Panc1 (cell line): ENCODE data around the gene MPO. TPM values are rescaled to one million over a fixed set of nuclear protein-coding genes. Genes with fewer than 3 reads are reported as not detected.

Source experiments
- ATAC-seq: fragments of 200-7000 bp; cut with Tn5 transposase; 2 replicates; pipeline ENCODE4 v1.9.1; 2020; ENCODE audit warnings: mild to moderate bottlenecking, moderate library complexity
- BruUV-seq: library from RNA; stranded (reverse); fragments of 400-500 nt; replicated peaks from 2 replicates; lab custom pipeline; 2021; lab: Mats Ljungman, UMichigan
- CTCF ChIA-PET: fragments of 300-600 bp; sonication (Branson Sonifier 250); formaldehyde crosslinking; loops from one replicate; lab custom pipeline; 2022; ENCODE audit warnings: antibody characterized with exemption; lab: Charles Lee
- POLR2A ChIA-PET: fragments of 300-600 bp; sonication (Branson Sonifier 250); formaldehyde crosslinking; loops from one replicate; lab custom pipeline; 2022; ENCODE audit warnings: antibody characterized with exemption; lab: Charles Lee
- DNase-seq: peaks from one replicate; pipeline ENCODE4 v3.0.0-alpha.2; 2010; ENCODE audit warnings: low read depth, low spot score
- H3K27ac ChIP-seq: 2 replicates; pipeline ENCODE4 v1.5.1; 2011; ENCODE audit warnings: mild to moderate bottlenecking, low read length, inconsistent platforms
- H3K27me3 ChIP-seq: fragments of 200-500 bp; sonication (Bioruptor generic); 2 replicates; pipeline ENCODE4 v1.6.0; 2014; ENCODE audit warnings: low read length, inconsistent platforms; ENCODE audit not compliant: control insufficient read depth, insufficient read depth
- H3K36me3 ChIP-seq: fragments of 200-500 bp; sonication (Bioruptor generic); 2 replicates; pipeline ENCODE4 v1.5.1; 2014; ENCODE audit warnings: inconsistent platforms, mild to moderate bottlenecking, low read length, moderate library complexity; ENCODE audit not compliant: control insufficient read depth, insufficient read depth
- H3K4me1 ChIP-seq: 2 replicates; pipeline ENCODE4 v1.5.1; 2011; ENCODE audit warnings: inconsistent platforms, mild to moderate bottlenecking, low read length, moderate library complexity; ENCODE audit not compliant: control insufficient read depth, insufficient read depth
- H3K4me3 ChIP-seq, 2 experiments: 2 replicates each; pipeline ENCODE4 v1.5.1; 2011 to 2012; ENCODE audit warnings: low read depth in 2 of 2, low read length in 2 of 2, mild to moderate bottlenecking in 2 of 2, inconsistent platforms in 1 of 2, moderate library complexity in 1 of 2
- H3K9me3 ChIP-seq: fragments of 200-500 bp; sonication (Bioruptor generic); 2 replicates; pipeline ENCODE4 v1.5.1; 2014; ENCODE audit warnings: low read depth, mild to moderate bottlenecking, inconsistent platforms, low read length, moderate library complexity; ENCODE audit not compliant: control insufficient read depth, insufficient read depth
- POLR2AphosphoS5 ChIP-seq: IDR thresholded peaks from 2 replicates; pipeline ENCODE4 v1.6.1; 2012; ENCODE audit warnings: mild to moderate bottlenecking, low read depth, low read length, moderate library complexity
- SIN3A ChIP-seq: IDR thresholded peaks from 2 replicates; pipeline ENCODE4 v1.6.1; 2012; ENCODE audit warnings: low read depth, mild to moderate bottlenecking, low read length, moderate library complexity, borderline replicate concordance; ENCODE audit not compliant: insufficient read depth
- TCF7L2 ChIP-seq: IDR thresholded peaks from 2 replicates; pipeline ENCODE4 v1.6.1; 2011; ENCODE audit warnings: mild to moderate bottlenecking, low read depth, low read length, inconsistent platforms
- in situ Hi-C: cut with HindIII; loops from 2 replicates; pipeline ENCODE4 v1.10.0; 2016; ENCODE audit warnings: low sequenced_read_pairs, low pct_unique_long_range_greater_than_20kb
- intact Hi-C: fragments of 100-400 bp; cut with micrococcal nuclease; formaldehyde crosslinking; loops from one replicate; pipeline ENCODE4 v1.10.0; 2022; ENCODE audit not compliant: unreplicated experiment
- total RNA-seq: library from RNA; stranded (reverse); gene quantifications from one replicate; pipeline ENCODE4 v1.2.1, GENCODE V29; 2021; ENCODE audit not compliant: unreplicated experiment
- TF ChIP-seq, protein P1 (sequence below), 2 experiments: IDR thresholded peaks; 2 replicates each; pipeline ENCODE4 v1.6.1; 2011 to 2012; ENCODE audit warnings: low read depth in 2 of 2, control low read depth in 1 of 2, low read length in 1 of 2, mild to moderate bottlenecking in 1 of 2, moderate library complexity in 1 of 2; ENCODE audit not compliant: insufficient read depth in 1 of 2
- TF ChIP-seq, protein P2 (sequence below): fragments of 450-650 bp; IDR thresholded peaks from 2 replicates; pipeline ENCODE4 v1.5.1; 2017; ENCODE audit warnings: mild to moderate bottlenecking

Gene MPO
- total RNA-seq, 1 experiment from 2014 or later = not detected

DNA sequence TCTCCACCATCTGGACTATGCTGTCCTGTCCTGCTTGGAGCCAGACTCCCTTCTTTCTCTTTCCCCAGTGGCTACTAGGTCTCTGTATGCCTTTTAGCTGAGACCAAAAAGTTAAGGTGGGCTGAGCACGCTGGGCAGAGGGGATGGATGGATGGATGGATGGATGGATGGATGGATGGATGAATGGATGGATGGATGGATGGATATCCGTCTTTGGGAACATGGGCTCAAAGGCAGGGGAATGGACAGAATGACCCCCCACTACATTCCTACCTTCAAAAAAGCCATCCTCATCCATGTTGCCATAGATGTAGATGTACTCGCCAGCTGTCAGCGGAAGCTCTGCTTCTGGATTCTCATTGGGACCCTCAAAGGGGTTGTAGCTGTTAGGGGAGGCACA lies 35.0 kb upstream of the MPO start:
- intact Hi-C loops = no loop called here
- ChIA-PET POLR2A (interaction anchor here (0.6 kb wide), 1 partner anchor 233 kb away, joined by 3 read pairs; no protein-coding TSS in a partner anchor), CTCF (interaction anchor here (0.9 kb wide), 1 partner anchor 131 kb away, joined by 3 read pairs; no protein-coding TSS in a partner anchor)
- H3K9me3 ChIP-seq = no peaks in the 10 kb centered on the region
- H3K27ac ChIP-seq = no peak overlapping the region
- TF ChIP-seq, protein P1, sequence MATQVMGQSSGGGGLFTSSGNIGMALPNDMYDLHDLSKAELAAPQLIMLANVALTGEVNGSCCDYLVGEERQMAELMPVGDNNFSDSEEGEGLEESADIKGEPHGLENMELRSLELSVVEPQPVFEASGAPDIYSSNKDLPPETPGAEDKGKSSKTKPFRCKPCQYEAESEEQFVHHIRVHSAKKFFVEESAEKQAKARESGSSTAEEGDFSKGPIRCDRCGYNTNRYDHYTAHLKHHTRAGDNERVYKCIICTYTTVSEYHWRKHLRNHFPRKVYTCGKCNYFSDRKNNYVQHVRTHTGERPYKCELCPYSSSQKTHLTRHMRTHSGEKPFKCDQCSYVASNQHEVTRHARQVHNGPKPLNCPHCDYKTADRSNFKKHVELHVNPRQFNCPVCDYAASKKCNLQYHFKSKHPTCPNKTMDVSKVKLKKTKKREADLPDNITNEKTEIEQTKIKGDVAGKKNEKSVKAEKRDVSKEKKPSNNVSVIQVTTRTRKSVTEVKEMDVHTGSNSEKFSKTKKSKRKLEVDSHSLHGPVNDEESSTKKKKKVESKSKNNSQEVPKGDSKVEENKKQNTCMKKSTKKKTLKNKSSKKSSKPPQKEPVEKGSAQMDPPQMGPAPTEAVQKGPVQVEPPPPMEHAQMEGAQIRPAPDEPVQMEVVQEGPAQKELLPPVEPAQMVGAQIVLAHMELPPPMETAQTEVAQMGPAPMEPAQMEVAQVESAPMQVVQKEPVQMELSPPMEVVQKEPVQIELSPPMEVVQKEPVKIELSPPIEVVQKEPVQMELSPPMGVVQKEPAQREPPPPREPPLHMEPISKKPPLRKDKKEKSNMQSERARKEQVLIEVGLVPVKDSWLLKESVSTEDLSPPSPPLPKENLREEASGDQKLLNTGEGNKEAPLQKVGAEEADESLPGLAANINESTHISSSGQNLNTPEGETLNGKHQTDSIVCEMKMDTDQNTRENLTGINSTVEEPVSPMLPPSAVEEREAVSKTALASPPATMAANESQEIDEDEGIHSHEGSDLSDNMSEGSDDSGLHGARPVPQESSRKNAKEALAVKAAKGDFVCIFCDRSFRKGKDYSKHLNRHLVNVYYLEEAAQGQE (IDR thresholded peaks at IDR 0.05; ENCODE audit: insufficient read depth in 1 of 2, low read depth in 2 of 2, low read length in 1 of 2) = no peak
- no peak overlapping the region for H3K4me3 ChIP-seq
- H3K36me3 ChIP-seq = no peaks in the 10 kb centered on the region
- no peak for DNase-seq
- no peaks in the 10 kb centered on the region for H3K4me1 ChIP-seq
- no peak for ATAC-seq
- in situ Hi-C loops = no loop called here
- BruUV-seq = no TSS peak
- H3K27me3 ChIP-seq = no peaks in the 10 kb centered on the region

DNA sequence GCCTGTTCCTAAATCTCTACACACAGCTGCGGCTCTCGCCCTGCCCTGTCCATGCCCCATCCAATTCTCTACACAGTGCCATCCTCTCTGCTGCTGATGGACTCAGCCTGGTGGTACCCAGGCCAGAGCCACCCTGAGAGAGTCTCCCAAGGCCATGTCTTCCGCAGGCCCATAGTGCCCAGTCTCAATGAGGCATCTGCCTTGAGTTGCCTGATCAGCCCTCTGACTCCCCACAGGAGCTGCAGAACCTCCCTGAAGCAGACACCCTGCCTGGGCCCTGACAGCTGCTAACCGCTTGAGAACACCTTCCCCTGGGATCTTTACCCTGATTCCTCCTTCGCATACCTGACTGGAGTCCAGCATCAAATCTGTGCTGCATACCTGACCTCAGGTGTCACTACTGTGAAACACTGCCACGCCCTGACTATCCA lies 34.6 kb upstream of the MPO start:
- no TSS peak for BruUV-seq
- ATAC-seq (no peak), DNase-seq (no peak)
- H3K36me3 ChIP-seq = no peaks in the 10 kb centered on the region
- TF ChIP-seq SIN3A (no peak), TCF7L2 (no peak), POLR2AphosphoS5 (no peak)
- TF ChIP-seq, protein P2, sequence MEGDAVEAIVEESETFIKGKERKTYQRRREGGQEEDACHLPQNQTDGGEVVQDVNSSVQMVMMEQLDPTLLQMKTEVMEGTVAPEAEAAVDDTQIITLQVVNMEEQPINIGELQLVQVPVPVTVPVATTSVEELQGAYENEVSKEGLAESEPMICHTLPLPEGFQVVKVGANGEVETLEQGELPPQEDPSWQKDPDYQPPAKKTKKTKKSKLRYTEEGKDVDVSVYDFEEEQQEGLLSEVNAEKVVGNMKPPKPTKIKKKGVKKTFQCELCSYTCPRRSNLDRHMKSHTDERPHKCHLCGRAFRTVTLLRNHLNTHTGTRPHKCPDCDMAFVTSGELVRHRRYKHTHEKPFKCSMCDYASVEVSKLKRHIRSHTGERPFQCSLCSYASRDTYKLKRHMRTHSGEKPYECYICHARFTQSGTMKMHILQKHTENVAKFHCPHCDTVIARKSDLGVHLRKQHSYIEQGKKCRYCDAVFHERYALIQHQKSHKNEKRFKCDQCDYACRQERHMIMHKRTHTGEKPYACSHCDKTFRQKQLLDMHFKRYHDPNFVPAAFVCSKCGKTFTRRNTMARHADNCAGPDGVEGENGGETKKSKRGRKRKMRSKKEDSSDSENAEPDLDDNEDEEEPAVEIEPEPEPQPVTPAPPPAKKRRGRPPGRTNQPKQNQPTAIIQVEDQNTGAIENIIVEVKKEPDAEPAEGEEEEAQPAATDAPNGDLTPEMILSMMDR = no peak
- TF ChIP-seq, protein P1 (IDR thresholded peaks at IDR 0.05; ENCODE audit: insufficient read depth in 1 of 2, low read depth in 2 of 2, low read length in 1 of 2) = no peak
- ChIA-PET POLR2A (interaction anchor here (0.6 to 0.7 kb wide), 2 partner anchors 36 to 232 kb away, joined by 3 to 4 read pairs; no protein-coding TSS in a partner anchor), CTCF (no interaction called here)
- H3K4me1 ChIP-seq = no peaks in the 10 kb centered on the region
- in situ Hi-C loops (no loop called here), intact Hi-C loops (no loop called here)
- no peak overlapping the region for H3K27ac ChIP-seq
- no peak overlapping the region for H3K4me3 ChIP-seq
- no peaks in the 10 kb centered on the region for H3K27me3 ChIP-seq
- H3K9me3 ChIP-seq = no peaks in the 10 kb centered on the region
